ENCODE measurements around the gene BRAF.
"Not testable (repeated sequence)": the region's sequence is repeated elsewhere in the genome, so short reads cannot be mapped to it uniquely, and the experiment has no call there.

BRAF gene

GRCh38 chr7:140917258-140917657, 7.5 kb downstream of the BRAF start:
- DNase-seq, result no peak

GRCh38 chr7:140915935-140916555, 8.7 kb downstream of the BRAF start:
- DNase-seq, result no peak

- no peak for DNase-seq
Observed at GRCh38 chr7:140914083-140914482, 10.6 kb downstream of the BRAF start.

- DNase-seq, result not testable (repeated sequence)
Observed at GRCh38 chr7:140913596-140913928, 11.2 kb downstream of the BRAF start.

GRCh38 chr7:140911746-140912145, 13.0 kb downstream of the BRAF start:
- no peak for DNase-seq

- no peak for DNase-seq
Observed at GRCh38 chr7:140909476-140910161, 15.1 kb downstream of the BRAF start.

- DNase-seq, result no peak
Observed at GRCh38 chr7:140908361-140908760, 16.4 kb downstream of the BRAF start.

GRCh38 chr7:140903741-140904480, 20.8 kb downstream of the BRAF start:
- DNase-seq, result no peak

- DNase-seq, result no peak
Observed at GRCh38 chr7:140902303-140902953, 22.3 kb downstream of the BRAF start.

- no peak for DNase-seq
Observed at GRCh38 chr7:140901941-140902302, 22.8 kb downstream of the BRAF start.

GRCh38 chr7:140899883-140900282, 24.8 kb downstream of the BRAF start:
- peak; percentile 18 to 46 for DNase-seq

- DNase-seq, result no peak
Observed at GRCh38 chr7:140898786-140899536, 25.8 kb downstream of the BRAF start.

- no peak for DNase-seq
Observed at GRCh38 chr7:140896996-140897395, 27.7 kb downstream of the BRAF start.

GRCh38 chr7:140889645-140890044, 35.1 kb downstream of the BRAF start:
- no peak for DNase-seq

GRCh38 chr7:140889150-140889549, 35.6 kb downstream of the BRAF start:
- DNase-seq, result no peak

GRCh38 chr7:140888087-140888486, 36.6 kb downstream of the BRAF start:
- no peak for DNase-seq

- DNase-seq, result no peak
Observed at GRCh38 chr7:140885735-140886334, 38.9 kb downstream of the BRAF start.

- no peak for DNase-seq
Observed at GRCh38 chr7:140883378-140883777, 41.4 kb downstream of the BRAF start.

GRCh38 chr7:140882834-140883233, 41.9 kb downstream of the BRAF start:
- DNase-seq, result not testable (repeated sequence)

GRCh38 chr7:140881507-140882228, 43.1 kb downstream of the BRAF start:
- no peak for DNase-seq

- no peak for DNase-seq
Observed at GRCh38 chr7:140877249-140877524, 47.5 kb downstream of the BRAF start.

All from NCI-H2081 (cell line).